Activated CD4-positive, alpha-beta memory T cell treated with anti-CD3 and anti-CD28 coated beads for 36 hours (primary cell): ENCODE measurements around the gene TMCO4. TPM values are rescaled to one million over a fixed set of nuclear protein-coding genes. Genes with fewer than 3 reads are reported as not detected.

ENCODE experiments used
- CTCF ChIA-PET: fragments of 350-600 bp; sonication (Branson Sonifier 250); formaldehyde crosslinking; loops from one replicate; lab custom pipeline; 2021; ENCODE audit warnings: antibody characterized with exemption, inconsistent platforms; lab: Charles Lee
- POLR2A ChIA-PET: fragments of 350-600 bp; sonication (Branson Sonifier 250); formaldehyde crosslinking; loops from one replicate; lab custom pipeline; 2021; ENCODE audit warnings: antibody characterized with exemption; lab: Charles Lee
- DNase-seq: peaks from one replicate; pipeline ENCODE4 v3.0.0-alpha.2; 2020
- H3K27ac Mint-ChIP-seq: one replicate; pipeline ENCODE4 v1.8.0; 2021; ENCODE audit warnings: mixed read lengths
- H3K27me3 Mint-ChIP-seq: one replicate; pipeline ENCODE4 v1.8.0; 2021; ENCODE audit warnings: mixed read lengths
- H3K36me3 Mint-ChIP-seq: one replicate; pipeline ENCODE4 v1.8.0; 2021; ENCODE audit warnings: mixed read lengths
- H3K4me1 Mint-ChIP-seq: one replicate; pipeline ENCODE4 v1.8.0; 2021; ENCODE audit warnings: low read depth, mixed read lengths
- H3K4me3 Mint-ChIP-seq: one replicate; pipeline ENCODE4 v1.8.0; 2021; ENCODE audit warnings: mild to moderate bottlenecking, mixed read lengths
- H3K9me3 Mint-ChIP-seq: one replicate; pipeline ENCODE4 v1.8.0; 2021; ENCODE audit warnings: mixed read lengths
- intact Hi-C: fragments of 100-400 bp; cut with micrococcal nuclease; formaldehyde crosslinking; loops from one replicate; pipeline ENCODE4 v1.15.1; 2023
- total RNA-seq, 2 experiments: library from RNA; stranded (reverse); gene quantifications; one replicate each; pipeline ENCODE4 v1.2.3, GENCODE V29; 2021

TMCO4 gene
- total RNA-seq, 2 experiments from 2014 or later: 18.3 to 19.7 TPM

DNA sequence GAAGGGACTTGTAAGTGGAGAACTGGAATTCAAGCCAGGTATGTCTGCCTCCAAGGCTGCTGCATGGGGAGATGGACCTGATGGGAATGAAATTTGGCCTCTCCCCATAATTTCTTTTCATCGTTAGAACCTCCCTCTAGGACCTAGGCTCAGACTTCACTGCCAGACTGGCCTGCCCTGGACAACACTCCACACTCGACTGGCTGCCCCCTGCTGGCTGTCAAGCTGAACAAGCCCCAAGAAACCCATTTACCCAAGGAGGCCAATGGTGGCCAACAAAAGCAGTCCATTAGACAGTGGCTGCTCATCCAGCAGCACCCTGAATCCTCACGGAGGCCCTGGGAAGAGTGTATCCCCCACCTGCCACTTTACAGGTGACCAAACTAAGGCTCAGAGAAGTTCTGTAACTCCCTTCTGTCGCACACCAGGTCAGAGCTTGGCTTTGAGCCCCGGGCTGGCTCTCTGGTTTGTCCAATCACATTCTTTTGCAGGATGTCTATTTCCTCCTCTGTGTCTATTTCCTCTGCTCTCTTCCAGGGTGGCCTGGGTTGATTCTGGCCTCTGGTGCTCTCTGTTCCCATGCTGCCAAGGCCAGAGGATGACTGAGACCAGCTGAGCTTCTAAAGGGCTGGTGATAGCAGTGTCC lies 11.6 kb upstream of the TMCO4 start:
- H3K27ac Mint-ChIP-seq: no peak overlapping the region
- H3K36me3 Mint-ChIP-seq: no peaks in the 10 kb centered on the region
- no peak overlapping the region for H3K4me3 Mint-ChIP-seq
- ChIA-PET POLR2A (interaction anchor here (1.4 kb wide), 1 partner anchor 46 kb away, joined by 3 read pairs; no protein-coding TSS in a partner anchor), CTCF (interaction anchor here (0.8 to 4.8 kb wide), 13 partner anchors 10 to 301 kb away, joined by 3 to 43 read pairs (median 4); no protein-coding TSS in a partner anchor)
- intact Hi-C loops: loop anchor here (1.0 to 2.0 kb wide), 3 partner anchors 49 to 151 kb away; no protein-coding TSS in a partner anchor
- DNase-seq: peak; percentile 77
- H3K9me3 Mint-ChIP-seq: no peaks in the 10 kb centered on the region
- no peaks in the 10 kb centered on the region for H3K27me3 Mint-ChIP-seq
- H3K4me1 Mint-ChIP-seq: no peaks in the 10 kb centered on the region

GRCh38 chr1:19809044-19809750 lies 9.5 kb upstream of the TMCO4 start:
- no peak overlapping the region for H3K27ac Mint-ChIP-seq
- intact Hi-C loops: no loop called here
- ChIA-PET POLR2A (no interaction called here), CTCF (interaction anchor here (1.1 to 2.5 kb wide), 4 partner anchors 44 to 148 kb away, joined by 4 to 12 read pairs (median 5); no protein-coding TSS in a partner anchor)
- no peaks in the 10 kb centered on the region for H3K9me3 Mint-ChIP-seq
- no peak overlapping the region for H3K4me3 Mint-ChIP-seq
- no peaks in the 10 kb centered on the region for H3K36me3 Mint-ChIP-seq
- H3K27me3 Mint-ChIP-seq: no peaks in the 10 kb centered on the region
- H3K4me1 Mint-ChIP-seq: no peaks in the 10 kb centered on the region
- no peak for DNase-seq

DNA sequence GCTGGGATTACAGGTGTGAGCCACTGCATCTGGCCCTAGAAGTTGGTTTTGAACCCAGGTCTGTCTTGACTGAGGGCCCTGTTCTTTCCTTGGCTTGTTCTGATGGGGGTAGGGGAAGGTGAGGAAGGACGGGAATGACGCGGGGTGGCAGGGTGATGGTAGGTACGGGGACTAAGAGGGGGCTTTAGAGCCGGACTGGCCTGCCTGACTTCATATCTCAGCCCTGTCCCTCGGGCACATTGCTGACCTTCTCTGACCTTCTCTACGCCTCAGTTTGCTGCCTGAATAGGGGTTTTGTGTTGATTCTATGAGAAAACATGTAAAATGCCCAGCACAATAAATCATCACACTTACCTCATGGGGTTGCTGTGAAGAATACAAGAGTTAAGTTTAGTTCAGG lies 8.6 kb upstream of the TMCO4 start:
- CTCF ChIA-PET: interaction anchor here (0.8 to 2.5 kb wide), 4 partner anchors 12 to 147 kb away, joined by 3 to 12 read pairs (median 4); no protein-coding TSS in a partner anchor
- no peak for DNase-seq
- Mint-ChIP-seq H3K27me3 (no peaks in the 10 kb centered on the region), H3K27ac (no peak overlapping the region), H3K9me3 (no peaks in the 10 kb centered on the region), H3K4me1 (no peaks in the 10 kb centered on the region), H3K36me3 (no peaks in the 10 kb centered on the region), H3K4me3 (no peak overlapping the region)
- intact Hi-C loops: no loop called here
- POLR2A ChIA-PET: no interaction called here

GRCh38 chr1:19804831-19805251 lies 5.1 kb upstream of the TMCO4 start:
- no peak for DNase-seq

GRCh38 chr1:19802269-19802668 lies 2.6 kb upstream of the TMCO4 start:
- POLR2A ChIA-PET: no interaction called here
- Mint-ChIP-seq H3K27me3 (no peaks in the 10 kb centered on the region), H3K4me3 (no peak overlapping the region), H3K4me1 (peaks cover 26% of the 10 kb centered on the region), H3K36me3 (no peaks in the 10 kb centered on the region), H3K9me3 (no peaks in the 10 kb centered on the region), H3K27ac (no peak overlapping the region)
- intact Hi-C loops: loop anchor here (5.0 kb wide), 1 partner anchor 35 kb away; no protein-coding TSS in a partner anchor
- CTCF ChIA-PET: interaction anchor here (1.4 to 2.2 kb wide), 4 partner anchors 9 to 141 kb away, joined by 3 to 8 read pairs (median 4); no protein-coding TSS in a partner anchor
- DNase-seq: no peak

More at GRCh38 chr1:19804831-19805251, 5.1 kb upstream of the TMCO4 start:
- Mint-ChIP-seq H3K9me3 (no peaks in the 10 kb centered on the region), H3K27me3 (no peaks in the 10 kb centered on the region), H3K36me3 (no peaks in the 10 kb centered on the region), H3K27ac (no peak overlapping the region), H3K4me3 (no peak overlapping the region), H3K4me1 (peaks cover 13% of the 10 kb centered on the region)
- POLR2A ChIA-PET: no interaction called here
- CTCF ChIA-PET: interaction anchor here (2.0 to 2.1 kb wide), 2 partner anchors 43 to 143 kb away, joined by 6 to 7 read pairs; no protein-coding TSS in a partner anchor
- intact Hi-C loops: loop anchor here (5.0 kb wide), 1 partner anchor 38 kb away; no protein-coding TSS in a partner anchor

- no peaks in the 10 kb centered on the region for H3K27me3 Mint-ChIP-seq
- ChIA-PET CTCF (interaction anchor here (1.1 to 2.2 kb wide), 4 partner anchors 11 to 138 kb away, joined by 3 to 8 read pairs (median 6); partner anchors contain the start of gene OTUD3), POLR2A (no interaction called here)
- intact Hi-C loops: loop anchor here (5.0 kb wide), 1 partner anchor 33 kb away; no protein-coding TSS in a partner anchor
- H3K4me1 Mint-ChIP-seq: peaks cover 26% of the 10 kb centered on the region
- peak; percentile 61 for DNase-seq
- peak overlapping the region; percentile 85 for H3K27ac Mint-ChIP-seq
- peak overlapping the region; percentile 77 for H3K4me3 Mint-ChIP-seq
- H3K9me3 Mint-ChIP-seq: no peaks in the 10 kb centered on the region
- H3K36me3 Mint-ChIP-seq: peaks cover 3% of the 10 kb centered on the region
Measured at GRCh38 chr1:19800076-19800804, 524 bp upstream of the TMCO4 start.

- H3K9me3 Mint-ChIP-seq: no peaks in the 10 kb centered on the region
- peak overlapping the region; percentile 87 for H3K27ac Mint-ChIP-seq
- peaks cover 36% of the 10 kb centered on the region for H3K4me1 Mint-ChIP-seq
- no peak for DNase-seq
- H3K4me3 Mint-ChIP-seq: peak overlapping the region; percentile 79
- ChIA-PET POLR2A (interaction anchor here (0.6 kb wide), 1 partner anchor 15 kb away, joined by 4 read pairs; no protein-coding TSS in a partner anchor), CTCF (interaction anchor here (1.0 to 2.1 kb wide), 3 partner anchors 12 to 84 kb away, joined by 4 to 11 read pairs (median 4); partner anchors contain the start of gene OTUD3)
- H3K27me3 Mint-ChIP-seq: no peaks in the 10 kb centered on the region
- peaks cover 12% of the 10 kb centered on the region for H3K36me3 Mint-ChIP-seq
- intact Hi-C loops: no loop called here
Measured at GRCh38 chr1:19798486-19799229, 1.1 kb downstream of the TMCO4 start.

DNA sequence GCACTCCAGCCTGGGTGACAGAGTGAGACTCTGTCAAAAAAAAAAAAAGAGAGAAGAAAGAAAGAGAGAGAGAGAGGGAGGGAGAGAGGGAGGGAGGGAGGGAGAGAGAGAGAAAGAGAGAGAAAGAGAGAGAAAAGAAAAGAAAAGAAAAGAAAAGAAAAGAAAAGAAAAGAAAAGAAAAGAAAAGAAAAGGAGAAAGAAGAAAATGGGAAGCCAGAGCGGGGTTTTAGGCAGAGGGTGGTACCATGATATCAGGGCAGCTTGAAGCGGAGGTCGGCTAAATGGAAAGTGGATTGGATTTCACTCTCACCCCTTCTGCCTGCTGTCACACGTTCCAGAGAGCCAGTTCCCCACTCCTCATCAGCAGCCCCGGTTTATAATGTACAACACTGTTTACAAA lies 1.9 kb downstream of the TMCO4 start:
- Mint-ChIP-seq H3K27ac (peak overlapping the region; percentile 10), H3K4me3 (no peak overlapping the region)
- POLR2A ChIA-PET: no interaction called here

GRCh38 chr1:19794583-19794982 lies 5.1 kb downstream of the TMCO4 start:
- Mint-ChIP-seq H3K27me3 (no peaks in the 10 kb centered on the region), H3K36me3 (peaks cover 29% of the 10 kb centered on the region), H3K4me1 (peaks cover 47% of the 10 kb centered on the region), H3K27ac (no peak overlapping the region), H3K9me3 (no peaks in the 10 kb centered on the region), H3K4me3 (no peak overlapping the region)
- ChIA-PET CTCF (no interaction called here), POLR2A (no interaction called here)
- no peak for DNase-seq
- intact Hi-C loops: no loop called here

More for the DNA sequence above, 1.9 kb downstream of the TMCO4 start:
- Mint-ChIP-seq H3K4me1 (peaks cover 43% of the 10 kb centered on the region), H3K36me3 (peaks cover 17% of the 10 kb centered on the region), H3K27me3 (no peaks in the 10 kb centered on the region), H3K9me3 (no peaks in the 10 kb centered on the region)
- CTCF ChIA-PET: interaction anchor here (1.0 to 2.1 kb wide), 4 partner anchors 10 to 85 kb away, joined by 3 to 11 read pairs (median 4); partner anchors contain the start of gene OTUD3
- intact Hi-C loops: no loop called here
- DNase-seq: no peak

DNA sequence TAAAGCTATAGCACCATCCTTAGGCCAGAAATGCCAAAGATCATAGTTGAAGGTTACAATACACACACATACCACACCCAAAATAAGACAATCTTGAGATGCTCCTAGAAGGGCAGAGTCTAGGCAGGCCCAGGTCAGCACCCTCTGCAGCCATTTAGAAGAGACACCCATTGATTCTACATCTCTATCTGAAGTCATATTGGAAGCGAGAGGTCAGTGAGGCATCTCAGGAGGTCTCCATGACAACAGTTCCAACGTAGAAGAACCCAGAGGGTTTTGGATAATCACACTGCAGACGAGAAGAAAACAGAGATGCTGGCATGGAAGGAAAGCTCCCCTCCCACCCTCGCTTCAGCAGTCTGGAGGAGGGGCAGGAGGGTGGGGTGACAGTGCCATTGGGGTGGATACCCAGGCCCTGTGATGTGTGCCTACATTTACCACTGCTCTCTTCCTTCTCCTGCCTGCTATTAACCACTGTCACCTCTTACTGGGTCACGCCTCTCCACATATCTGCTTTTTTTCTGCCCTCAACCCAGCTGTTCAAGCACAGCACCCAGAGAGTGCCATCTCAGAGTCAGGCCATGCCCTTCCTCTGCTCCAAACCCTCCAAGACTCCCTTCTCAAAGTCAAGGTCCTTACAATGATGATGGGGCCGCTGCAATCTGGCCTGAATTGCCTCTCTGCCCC lies 6.2 kb downstream of the TMCO4 start:
- H3K9me3 Mint-ChIP-seq: no peaks in the 10 kb centered on the region
- H3K27me3 Mint-ChIP-seq: no peaks in the 10 kb centered on the region
- no peak overlapping the region for H3K4me3 Mint-ChIP-seq
- H3K4me1 Mint-ChIP-seq: peaks cover 40% of the 10 kb centered on the region
- DNase-seq: no peak
- intact Hi-C loops: no loop called here
- ChIA-PET POLR2A (no interaction called here), CTCF (no interaction called here)
- H3K27ac Mint-ChIP-seq: no peak overlapping the region
- H3K36me3 Mint-ChIP-seq: peaks cover 29% of the 10 kb centered on the region
